Adipocyte (in vitro differentiated cells): ENCODE measurements around the gene SLC26A4.

Source experiments
- DNase-seq: peaks from one replicate; pipeline ENCODE4 v3.0.0-alpha.2; 2015; ENCODE audit warnings: low read depth
- H3K27me3 ChIP-seq: replicated peaks from 2 replicates; pipeline ENCODE4 v1.7.0; 2013; ENCODE audit warnings: mild to moderate bottlenecking, low read length, moderate library complexity; ENCODE audit not compliant: control insufficient read depth, insufficient read depth
- H3K36me3 ChIP-seq: 2 replicates; pipeline ENCODE4 v1.7.0; 2013; ENCODE audit warnings: low read length, mild to moderate bottlenecking, moderate library complexity; ENCODE audit not compliant: control insufficient read depth, insufficient read depth, severe bottlenecking
- H3K4me1 ChIP-seq: 2 replicates; pipeline ENCODE4 v1.7.0; 2013; ENCODE audit warnings: mild to moderate bottlenecking, low read length, moderate library complexity; ENCODE audit not compliant: control insufficient read depth, insufficient read depth
- H3K4me3 ChIP-seq: 2 replicates; pipeline ENCODE4 v1.7.0; 2013; ENCODE audit warnings: mild to moderate bottlenecking, low read length, moderate library complexity
- H3K9ac ChIP-seq: 2 replicates; pipeline ENCODE4 v1.7.0; 2013; ENCODE audit warnings: mild to moderate bottlenecking, low read length, moderate library complexity
- H3K9me3 ChIP-seq: 2 replicates; pipeline ENCODE4 v1.7.0; 2013; ENCODE audit warnings: mild to moderate bottlenecking, low read length, moderate library complexity; ENCODE audit not compliant: control insufficient read depth

SLC26A4 gene

GRCh38 chr7:107682886-107683285, 22.3 kb downstream of the SLC26A4 start:
- Histone ChIP-seq H3K9ac (no peak overlapping the region), H3K4me3 (no peak overlapping the region), H3K9me3 (no peaks in the 10 kb centered on the region), H3K27me3 (no peaks in the 10 kb centered on the region), H3K36me3 (no peaks in the 10 kb centered on the region), H3K4me1 (peaks cover 3% of the 10 kb centered on the region)
- no peak for DNase-seq

GRCh38 chr7:107684287-107684686, 23.7 kb downstream of the SLC26A4 start:
- peaks cover 3% of the 10 kb centered on the region for H3K4me1 ChIP-seq
- H3K9me3 ChIP-seq: no peaks in the 10 kb centered on the region
- no peak overlapping the region for H3K4me3 ChIP-seq

DNA sequence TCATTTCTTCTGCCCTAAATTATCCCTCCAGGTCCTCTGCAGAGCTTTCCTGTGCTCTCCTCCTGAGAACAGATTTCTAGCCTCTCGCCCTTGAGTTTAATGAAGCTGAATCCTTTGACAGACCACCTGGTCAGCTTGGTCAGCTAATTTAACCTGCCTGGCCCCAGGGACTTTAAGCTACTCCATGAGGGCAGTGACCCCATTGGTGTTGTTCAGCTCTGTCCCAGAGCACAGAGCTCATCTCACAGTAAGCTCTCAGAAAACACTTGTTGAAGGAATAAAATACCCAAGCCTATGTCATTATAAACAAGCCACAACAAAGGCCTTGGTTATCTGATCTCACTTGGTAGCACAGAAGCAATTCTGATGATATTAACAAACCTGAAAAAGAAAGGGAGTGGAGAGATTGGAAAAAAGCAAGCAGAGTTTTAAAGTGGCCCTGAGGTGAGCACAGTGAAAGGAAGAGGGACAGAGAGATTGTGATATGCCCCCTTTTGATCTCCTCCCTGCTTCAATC, 24.4 kb downstream of the SLC26A4 start:
- Histone ChIP-seq H3K4me1 (peaks cover 3% of the 10 kb centered on the region), H3K4me3 (no peak overlapping the region)
- no peak for DNase-seq

More at GRCh38 chr7:107684287-107684686, 23.7 kb downstream of the SLC26A4 start:
- Histone ChIP-seq H3K36me3 (no peaks in the 10 kb centered on the region), H3K27me3 (no peaks in the 10 kb centered on the region), H3K9ac (no peak overlapping the region)
- DNase-seq: no peak

DNA sequence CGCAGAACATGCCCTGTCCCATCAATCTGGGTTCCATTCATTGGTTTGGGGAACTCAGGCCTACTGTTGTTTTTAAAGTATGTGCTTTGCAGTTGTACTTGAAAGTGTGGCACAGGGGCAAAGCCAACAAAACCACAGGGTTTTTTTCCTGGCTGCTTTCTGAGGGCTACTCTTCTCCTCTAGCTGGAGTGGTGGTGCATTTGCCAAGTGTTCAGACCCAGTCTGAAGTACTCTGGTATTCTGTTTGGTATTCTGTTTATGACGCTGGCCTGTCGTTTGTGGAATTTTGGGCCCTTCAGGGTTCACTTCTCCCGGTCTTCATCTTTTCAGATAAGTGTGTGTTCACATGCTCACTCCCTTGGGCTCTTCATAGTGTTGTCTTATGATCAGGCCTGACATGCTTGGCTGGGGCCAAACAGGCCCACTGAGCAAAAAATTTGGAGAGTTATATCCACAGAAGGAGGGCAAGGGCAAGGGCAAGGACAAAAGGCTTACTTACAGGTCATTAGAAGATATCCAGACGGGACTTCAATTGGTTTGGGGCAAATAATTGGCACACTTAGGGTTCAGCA, 26.3 kb downstream of the SLC26A4 start:
- no peak for DNase-seq
- Histone ChIP-seq H3K9ac (no peak overlapping the region), H3K27me3 (no peaks in the 10 kb centered on the region), H3K36me3 (no peaks in the 10 kb centered on the region), H3K4me1 (peaks cover 3% of the 10 kb centered on the region), H3K4me3 (no peak overlapping the region), H3K9me3 (no peaks in the 10 kb centered on the region)

More for the DNA sequence above, 24.4 kb downstream of the SLC26A4 start:
- Histone ChIP-seq H3K9ac (no peak overlapping the region), H3K36me3 (no peaks in the 10 kb centered on the region), H3K27me3 (no peaks in the 10 kb centered on the region), H3K9me3 (no peaks in the 10 kb centered on the region)

DNA sequence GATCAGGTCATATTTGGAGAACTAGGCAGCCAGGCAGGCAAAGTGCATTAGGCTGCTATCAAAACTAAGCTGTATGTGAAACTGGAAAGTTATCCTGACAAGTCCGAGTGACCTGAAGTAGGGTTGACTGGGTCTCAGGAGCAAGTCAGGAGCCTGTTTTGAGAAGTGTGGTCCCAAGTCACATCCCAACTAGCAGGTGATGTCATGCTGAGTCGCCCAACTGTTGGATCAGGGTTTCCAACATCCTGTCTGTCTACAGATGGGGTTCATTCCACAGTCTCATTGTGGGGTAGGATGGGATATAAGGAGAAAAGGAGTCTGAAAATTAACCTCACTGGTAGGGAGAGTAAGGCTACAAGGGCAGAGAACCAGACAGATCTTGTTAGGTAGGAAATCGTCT, 27.0 kb downstream of the SLC26A4 start:
- Histone ChIP-seq H3K9me3 (no peaks in the 10 kb centered on the region), H3K9ac (no peak overlapping the region), H3K4me1 (peaks cover 8% of the 10 kb centered on the region), H3K27me3 (no peaks in the 10 kb centered on the region), H3K4me3 (no peak overlapping the region), H3K36me3 (no peaks in the 10 kb centered on the region)
- DNase-seq: no peak

DNA sequence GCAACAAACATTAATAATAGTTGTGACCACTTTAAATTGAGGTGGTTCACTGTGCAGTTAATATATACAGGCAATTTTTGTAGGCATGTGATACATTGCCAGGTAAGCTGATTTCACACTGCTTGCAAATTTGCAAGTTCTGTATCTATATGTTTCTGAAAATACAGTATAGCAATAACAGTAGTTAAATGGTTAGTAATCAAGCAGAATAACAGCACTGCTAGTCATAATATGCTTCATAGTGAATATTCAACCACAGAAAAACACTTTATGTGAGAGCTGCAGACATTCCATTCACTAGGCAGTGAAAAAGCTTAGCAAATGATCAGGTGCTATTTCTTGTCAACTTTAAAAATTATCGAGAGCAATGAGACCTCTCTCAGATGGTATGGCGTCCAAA, 28.9 kb downstream of the SLC26A4 start:
- peaks cover 13% of the 10 kb centered on the region for H3K4me1 ChIP-seq
- no peaks in the 10 kb centered on the region for H3K27me3 ChIP-seq
- H3K9ac ChIP-seq: no peak overlapping the region
- no peak overlapping the region for H3K4me3 ChIP-seq
- DNase-seq: no peak
- no peaks in the 10 kb centered on the region for H3K9me3 ChIP-seq
- no peaks in the 10 kb centered on the region for H3K36me3 ChIP-seq

GRCh38 chr7:107690084-107690483, 29.5 kb downstream of the SLC26A4 start:
- no peaks in the 10 kb centered on the region for H3K27me3 ChIP-seq
- H3K9me3 ChIP-seq: no peaks in the 10 kb centered on the region

DNA sequence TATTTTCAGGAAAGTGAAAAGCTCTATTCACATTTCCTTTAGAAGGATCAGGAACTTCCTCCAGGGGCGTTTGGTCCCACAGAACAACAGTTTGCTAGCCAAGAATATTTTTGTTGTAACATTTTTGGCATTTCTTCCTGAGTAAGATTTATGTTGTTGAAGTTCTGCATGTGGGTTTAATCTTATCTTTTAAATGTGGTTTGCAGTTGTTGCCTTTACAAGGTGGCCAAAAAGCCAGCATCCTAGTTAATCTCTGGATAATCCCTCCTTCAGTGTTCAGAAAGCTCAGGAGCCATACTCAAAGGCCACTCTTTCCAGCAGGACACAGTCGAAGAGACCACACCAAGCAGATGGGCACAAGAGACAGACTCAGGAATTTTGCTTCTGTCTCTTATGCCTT, 30.0 kb downstream of the SLC26A4 start:
- Histone ChIP-seq H3K9me3 (no peaks in the 10 kb centered on the region), H3K36me3 (no peaks in the 10 kb centered on the region), H3K4me3 (no peak overlapping the region), H3K4me1 (peaks cover 15% of the 10 kb centered on the region), H3K27me3 (no peaks in the 10 kb centered on the region), H3K9ac (no peak overlapping the region)
- peak; percentile 31 for DNase-seq

More at GRCh38 chr7:107690084-107690483, 29.5 kb downstream of the SLC26A4 start:
- H3K9ac ChIP-seq: no peak overlapping the region
- no peak for DNase-seq
- peaks cover 15% of the 10 kb centered on the region for H3K4me1 ChIP-seq
- no peak overlapping the region for H3K4me3 ChIP-seq
- no peaks in the 10 kb centered on the region for H3K36me3 ChIP-seq

DNA sequence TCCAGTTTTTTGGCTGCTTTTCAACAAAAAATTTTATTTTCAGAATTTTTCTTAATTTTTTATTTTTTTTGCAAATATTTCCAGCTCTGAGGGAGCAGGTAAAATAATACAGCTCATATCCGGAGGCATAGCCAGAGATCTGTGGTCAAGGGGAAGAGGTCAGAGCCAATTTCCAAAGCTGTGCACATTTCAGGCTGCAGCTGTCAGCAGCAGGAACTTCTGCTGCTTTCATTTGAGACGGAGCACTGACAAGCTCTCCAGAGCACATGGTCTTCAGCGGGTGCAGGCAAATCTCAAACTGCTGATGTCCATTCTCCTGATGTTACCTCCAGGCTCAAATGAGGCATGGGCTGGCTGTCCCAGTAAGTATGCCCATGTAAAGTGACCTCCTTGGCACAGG, 31.1 kb downstream of the SLC26A4 start:
- H3K4me1 ChIP-seq: peaks cover 15% of the 10 kb centered on the region
- no peak for DNase-seq
- no peaks in the 10 kb centered on the region for H3K27me3 ChIP-seq

DNA sequence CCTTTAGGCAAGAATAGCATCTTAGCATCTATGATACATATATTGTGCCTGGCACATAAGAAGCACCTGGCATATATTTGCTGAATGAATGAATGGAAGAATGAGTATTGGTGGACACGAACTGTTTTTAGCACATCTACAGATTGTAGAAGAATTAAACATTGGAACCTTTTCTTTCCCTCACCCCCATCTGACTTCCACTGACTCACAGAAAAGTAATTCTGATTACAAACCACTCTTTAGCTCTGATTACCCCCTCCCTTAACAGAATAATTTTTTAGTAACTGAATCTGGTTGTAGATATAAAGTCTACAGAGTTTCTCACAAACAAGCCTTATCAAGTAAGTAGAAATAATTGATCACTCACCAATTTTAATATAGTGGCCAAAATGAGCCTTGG, 31.9 kb downstream of the SLC26A4 start:
- peaks cover 15% of the 10 kb centered on the region for H3K4me1 ChIP-seq
- H3K9ac ChIP-seq: no peak overlapping the region
- no peaks in the 10 kb centered on the region for H3K27me3 ChIP-seq
- no peaks in the 10 kb centered on the region for H3K9me3 ChIP-seq
- peak; percentile 15 for DNase-seq
- no peaks in the 10 kb centered on the region for H3K36me3 ChIP-seq
- H3K4me3 ChIP-seq: no peak overlapping the region

More for the DNA sequence above, 31.1 kb downstream of the SLC26A4 start:
- H3K4me3 ChIP-seq: no peak overlapping the region
- H3K36me3 ChIP-seq: no peaks in the 10 kb centered on the region
- H3K9ac ChIP-seq: no peak overlapping the region
- no peaks in the 10 kb centered on the region for H3K9me3 ChIP-seq

DNA sequence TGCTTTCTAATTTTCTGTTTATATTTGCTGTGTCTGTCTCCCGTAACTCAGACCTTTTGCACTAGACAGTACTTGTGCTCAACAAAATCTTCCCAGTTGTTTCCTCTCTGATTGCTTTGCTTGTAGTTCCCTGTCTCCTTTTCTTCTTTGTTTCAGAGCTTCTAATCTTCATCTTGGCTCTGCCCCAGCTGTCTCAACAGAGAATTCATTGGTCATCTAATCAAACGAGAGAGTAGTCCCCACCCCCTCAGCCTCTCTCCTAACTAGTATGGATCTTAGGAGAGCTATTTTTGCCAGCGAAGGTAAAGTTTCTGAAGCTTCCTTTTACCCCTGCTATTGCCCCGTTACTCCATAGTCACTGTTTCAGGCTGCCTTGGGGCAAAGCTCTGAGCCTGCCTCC, 32.8 kb downstream of the SLC26A4 start:
- H3K9ac ChIP-seq: no peak overlapping the region
- H3K36me3 ChIP-seq: no peaks in the 10 kb centered on the region
- DNase-seq: no peak
- no peaks in the 10 kb centered on the region for H3K9me3 ChIP-seq
- H3K4me3 ChIP-seq: no peak overlapping the region
- peaks cover 15% of the 10 kb centered on the region for H3K4me1 ChIP-seq
- H3K27me3 ChIP-seq: no peaks in the 10 kb centered on the region

- Histone ChIP-seq H3K9me3 (no peaks in the 10 kb centered on the region), H3K9ac (no peak overlapping the region)
Measured at GRCh38 chr7:107694386-107694785, 33.8 kb downstream of the SLC26A4 start.

More at GRCh38 chr7:107694386-107694785, 33.8 kb downstream of the SLC26A4 start:
- Histone ChIP-seq H3K36me3 (no peaks in the 10 kb centered on the region), H3K27me3 (no peaks in the 10 kb centered on the region), H3K4me1 (peaks cover 15% of the 10 kb centered on the region), H3K4me3 (no peak overlapping the region)
- no peak for DNase-seq
